ENCODE measurements around the gene TMEM161A. TPM values are rescaled to one million over a fixed set of nuclear protein-coding genes. Genes with fewer than 3 reads are reported as not detected.
"Not testable (repeated sequence)": the region's sequence is repeated elsewhere in the genome, so short reads cannot be mapped to it uniquely, and the experiment has no call there.

Gene TMEM161A
- total RNA-seq, 1 donor from 2014 or later: 40.7 TPM

- no peaks in the 10 kb centered on the region for H3K4me1 Mint-ChIP-seq
- intact Hi-C loops (cut with micrococcal nuclease): no loop called here
- no peak overlapping the region for H3K27ac Mint-ChIP-seq
- no peak overlapping the region for H3K4me3 Mint-ChIP-seq
- no peaks in the 10 kb centered on the region for H3K27me3 Mint-ChIP-seq
- peaks cover 25% of the 10 kb centered on the region for H3K36me3 Mint-ChIP-seq (ENCODE audit: low read depth)
- no peak for DNase-seq
- H3K9me3 Mint-ChIP-seq: no peaks in the 10 kb centered on the region
Measured at GRCh38 chr19:19121371-19121770, 16.9 kb downstream of the TMEM161A start.

GRCh38 chr19:19120308-19121231 lies 17.7 kb downstream of the TMEM161A start:
- H3K4me3 Mint-ChIP-seq: no peak overlapping the region
- H3K27me3 Mint-ChIP-seq: no peaks in the 10 kb centered on the region
- intact Hi-C loops (cut with micrococcal nuclease): no loop called here
- no peaks in the 10 kb centered on the region for H3K9me3 Mint-ChIP-seq
- peaks cover 22% of the 10 kb centered on the region for H3K36me3 Mint-ChIP-seq (ENCODE audit: low read depth)
- H3K4me1 Mint-ChIP-seq: no peaks in the 10 kb centered on the region
- peak; percentile 76 for DNase-seq
- H3K27ac Mint-ChIP-seq: no peak overlapping the region

- no peaks in the 10 kb centered on the region for H3K4me1 Mint-ChIP-seq
- no peaks in the 10 kb centered on the region for H3K9me3 Mint-ChIP-seq
- H3K27ac Mint-ChIP-seq: no peak overlapping the region
- no peak for DNase-seq
- no peaks in the 10 kb centered on the region for H3K27me3 Mint-ChIP-seq
- H3K36me3 Mint-ChIP-seq (ENCODE audit: low read depth): peaks cover 22% of the 10 kb centered on the region
- intact Hi-C loops (cut with micrococcal nuclease): no loop called here
- no peak overlapping the region for H3K4me3 Mint-ChIP-seq
Measured at GRCh38 chr19:19119325-19120237, 18.7 kb downstream of the TMEM161A start.

GRCh38 chr19:19115954-19116353 lies 22.3 kb downstream of the TMEM161A start:
- no peaks in the 10 kb centered on the region for H3K27me3 Mint-ChIP-seq
- intact Hi-C loops (cut with micrococcal nuclease): no loop called here
- H3K27ac Mint-ChIP-seq: no peak overlapping the region
- no peaks in the 10 kb centered on the region for H3K9me3 Mint-ChIP-seq
- H3K36me3 Mint-ChIP-seq (ENCODE audit: low read depth): peaks cover 12% of the 10 kb centered on the region
- no peaks in the 10 kb centered on the region for H3K4me1 Mint-ChIP-seq
- peak; percentile 84 for DNase-seq
- H3K4me3 Mint-ChIP-seq: no peak overlapping the region

GRCh38 chr19:19113040-19113626 lies 25.1 kb downstream of the TMEM161A start:
- no peak for DNase-seq
- Mint-ChIP-seq H3K27ac (no peak overlapping the region), H3K4me1 (no peaks in the 10 kb centered on the region), H3K9me3 (no peaks in the 10 kb centered on the region), H3K27me3 (peaks cover 2% of the 10 kb centered on the region), H3K4me3 (no peak overlapping the region), H3K36me3 (ENCODE audit: low read depth) (no peaks in the 10 kb centered on the region)
- intact Hi-C loops (cut with micrococcal nuclease): no loop called here

- H3K27ac Mint-ChIP-seq: no peak overlapping the region
- DNase-seq: no peak
- intact Hi-C loops (cut with micrococcal nuclease): no loop called here
Measured at GRCh38 chr19:19111967-19112580, 26.2 kb downstream of the TMEM161A start.

GRCh38 chr19:19111136-19111835 lies 27.0 kb downstream of the TMEM161A start:
- H3K4me3 Mint-ChIP-seq: no peak overlapping the region
- no peaks in the 10 kb centered on the region for H3K9me3 Mint-ChIP-seq
- H3K27me3 Mint-ChIP-seq: peaks cover 2% of the 10 kb centered on the region
- H3K4me1 Mint-ChIP-seq: no peaks in the 10 kb centered on the region
- peaks cover 2% of the 10 kb centered on the region for H3K36me3 Mint-ChIP-seq (ENCODE audit: low read depth)
- intact Hi-C loops (cut with micrococcal nuclease): no loop called here
- DNase-seq: no peak
- H3K27ac Mint-ChIP-seq: no peak overlapping the region

More at GRCh38 chr19:19111967-19112580, 26.2 kb downstream of the TMEM161A start:
- peaks cover 2% of the 10 kb centered on the region for H3K36me3 Mint-ChIP-seq (ENCODE audit: low read depth)
- H3K27me3 Mint-ChIP-seq: peaks cover 2% of the 10 kb centered on the region
- no peaks in the 10 kb centered on the region for H3K9me3 Mint-ChIP-seq
- H3K4me3 Mint-ChIP-seq: no peak overlapping the region
- no peaks in the 10 kb centered on the region for H3K4me1 Mint-ChIP-seq

- DNase-seq: peak; percentile 69
- H3K27me3 Mint-ChIP-seq: peaks cover 2% of the 10 kb centered on the region
- H3K4me1 Mint-ChIP-seq: no peaks in the 10 kb centered on the region
- H3K4me3 Mint-ChIP-seq: no peak overlapping the region
- no peaks in the 10 kb centered on the region for H3K9me3 Mint-ChIP-seq
- peaks cover 2% of the 10 kb centered on the region for H3K36me3 Mint-ChIP-seq (ENCODE audit: low read depth)
- intact Hi-C loops (cut with micrococcal nuclease): no loop called here
- H3K27ac Mint-ChIP-seq: no peak overlapping the region
Measured at GRCh38 chr19:19110410-19111135, 27.7 kb downstream of the TMEM161A start.

- Mint-ChIP-seq H3K27me3 (peaks cover 2% of the 10 kb centered on the region), H3K4me1 (no peaks in the 10 kb centered on the region), H3K4me3 (no peak overlapping the region), H3K27ac (no peak overlapping the region), H3K9me3 (no peaks in the 10 kb centered on the region), H3K36me3 (ENCODE audit: low read depth) (peaks cover 2% of the 10 kb centered on the region)
- intact Hi-C loops (cut with micrococcal nuclease): no loop called here
- DNase-seq: no peak
Measured at GRCh38 chr19:19109601-19110000, 28.7 kb downstream of the TMEM161A start.

GRCh38 chr19:19107654-19108053 lies 30.6 kb downstream of the TMEM161A start:
- Mint-ChIP-seq H3K9me3 (no peaks in the 10 kb centered on the region), H3K27me3 (peaks cover 2% of the 10 kb centered on the region), H3K4me3 (no peak overlapping the region), H3K27ac (no peak overlapping the region), H3K4me1 (no peaks in the 10 kb centered on the region), H3K36me3 (ENCODE audit: low read depth) (peaks cover 2% of the 10 kb centered on the region)
- no peak for DNase-seq
- intact Hi-C loops (cut with micrococcal nuclease): no loop called here

- H3K9me3 Mint-ChIP-seq; H3K27me3 Mint-ChIP-seq; H3K36me3 Mint-ChIP-seq (ENCODE audit: low read depth); H3K4me3 Mint-ChIP-seq; DNase-seq; intact Hi-C loops (cut with micrococcal nuclease); H3K4me1 Mint-ChIP-seq; H3K27ac Mint-ChIP-seq: not testable (repeated sequence)
Measured at GRCh38 chr19:19106938-19107337, 31.3 kb downstream of the TMEM161A start.

GRCh38 chr19:19106056-19106551 lies 32.2 kb downstream of the TMEM161A start:
- no peak for DNase-seq
- no peaks in the 10 kb centered on the region for H3K4me1 Mint-ChIP-seq
- H3K27me3 Mint-ChIP-seq: peaks cover 2% of the 10 kb centered on the region
- intact Hi-C loops (cut with micrococcal nuclease): no loop called here
- H3K27ac Mint-ChIP-seq: no peak overlapping the region
- H3K36me3 Mint-ChIP-seq (ENCODE audit: low read depth): peaks cover 2% of the 10 kb centered on the region
- H3K9me3 Mint-ChIP-seq: no peaks in the 10 kb centered on the region
- H3K4me3 Mint-ChIP-seq: no peak overlapping the region

All from activated CD4-positive, alpha-beta T cell treated with anti-CD3 and anti-CD28 coated beads, Interleukin-2, amount 10 ng/mL, durations not matched to agents 24 days and 14 days (primary cell).